GM12874 (cell line): Measurements from ENCODE around the gene ALPK1.

ENCODE experiments used
- CTCF ChIP-seq: IDR thresholded peaks from 2 replicates; pipeline ENCODE4 v1.5.1; 2011; ENCODE audit warnings: low read depth, mild to moderate bottlenecking, control low read depth, low read length, moderate library complexity; ENCODE audit not compliant: insufficient read depth

ALPK1 gene

GRCh38 chr4:112451104-112451503 lies 153.9 kb downstream of the ALPK1 start:
- TF ChIP-seq CTCF = no peak

- TF ChIP-seq CTCF = no peak
Observed at GRCh38 chr4:112451831-112452230, 154.7 kb downstream of the ALPK1 start.

GRCh38 chr4:112453321-112453720 lies 156.2 kb downstream of the ALPK1 start:
- TF ChIP-seq CTCF = no peak

GRCh38 chr4:112472318-112472717 lies 175.1 kb downstream of the ALPK1 start:
- no peak for TF ChIP-seq CTCF

GRCh38 chr4:112473985-112474384 lies 176.8 kb downstream of the ALPK1 start:
- no peak for TF ChIP-seq CTCF

GRCh38 chr4:112485930-112486329 lies 188.8 kb downstream of the ALPK1 start:
- no peak for TF ChIP-seq CTCF
